Measurements from ENCODE around the gene NPAS3. TPM values are rescaled to one million over a fixed set of nuclear protein-coding genes. Genes with fewer than 3 reads are reported as not detected.

The NPAS3 gene
- total RNA-seq, 1 donor, result 0.86 TPM

- no peak overlapping the region for H3K4me3 ChIP-seq (ENCODE audit: low read depth, low read length)
Measured at GRCh38 chr14:33191855-33192254, 253.2 kb downstream of the NPAS3 start.

GRCh38 chr14:33194551-33194950 is 255.9 kb downstream of the NPAS3 start:
- TF ChIP-seq CTCF (IDR thresholded peaks at IDR 0.05; ENCODE audit: insufficient read depth, low read depth, low read length), result no peak
- no peak overlapping the region for H3K4me3 ChIP-seq (ENCODE audit: low read depth, low read length)
- DNase-seq (ENCODE audit: low read depth), result no peak

More at GRCh38 chr14:33191855-33192254, 253.2 kb downstream of the NPAS3 start:
- DNase-seq (ENCODE audit: low read depth), result no peak
- no peak for TF ChIP-seq CTCF (IDR thresholded peaks at IDR 0.05; ENCODE audit: insufficient read depth, low read depth, low read length)

GRCh38 chr14:33198684-33199083 is 260.0 kb downstream of the NPAS3 start:
- DNase-seq (ENCODE audit: low read depth), result no peak
- no peak for TF ChIP-seq CTCF (IDR thresholded peaks at IDR 0.05; ENCODE audit: insufficient read depth, low read depth, low read length)
- no peak overlapping the region for H3K4me3 ChIP-seq (ENCODE audit: low read depth, low read length)

DNA sequence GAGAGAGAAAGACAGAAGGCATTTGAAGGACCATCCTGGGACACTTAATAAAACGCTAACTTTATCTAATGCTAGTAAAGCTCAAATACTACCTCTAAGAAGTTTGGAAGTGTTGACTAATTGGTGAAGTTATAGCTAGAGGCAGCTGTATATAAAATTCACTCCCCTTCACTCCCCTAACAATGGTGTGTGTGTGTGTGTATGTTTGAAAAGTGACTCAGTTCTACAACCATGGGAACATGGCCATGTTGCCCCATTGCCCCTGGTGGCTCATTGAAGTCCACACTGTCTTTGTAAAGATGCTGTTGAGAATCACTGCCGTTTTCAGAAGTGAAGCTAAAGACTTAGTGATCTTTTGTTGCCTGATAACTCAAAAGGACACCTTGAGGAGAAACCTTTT is 262.4 kb downstream of the NPAS3 start:
- no peak for TF ChIP-seq CTCF (IDR thresholded peaks at IDR 0.05; ENCODE audit: insufficient read depth, low read depth, low read length)
- no peak for DNase-seq (ENCODE audit: low read depth)
- no peak overlapping the region for H3K4me3 ChIP-seq (ENCODE audit: low read depth, low read length)

DNA sequence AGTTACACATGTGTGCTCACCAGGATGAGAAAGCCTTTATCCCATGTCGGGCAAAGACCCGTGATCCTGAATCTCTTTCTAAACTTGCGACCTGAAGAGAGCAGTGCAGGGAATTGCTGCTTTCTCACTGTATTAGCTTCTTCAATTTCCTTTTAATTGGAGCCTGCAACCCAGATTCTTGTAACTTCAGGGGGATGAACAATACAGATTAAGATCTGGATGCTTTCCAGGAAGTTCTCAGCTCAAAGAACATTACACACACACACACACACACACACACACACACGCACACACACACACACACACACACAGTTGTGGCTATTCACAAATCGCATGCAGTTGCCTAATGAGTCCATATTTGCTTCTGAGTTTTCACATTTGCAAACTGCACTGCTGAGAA is 268.3 kb downstream of the NPAS3 start:
- H3K4me3 ChIP-seq (ENCODE audit: low read depth, low read length), result no peak overlapping the region
- no peak for DNase-seq (ENCODE audit: low read depth)
- TF ChIP-seq CTCF (IDR thresholded peaks at IDR 0.05; ENCODE audit: insufficient read depth, low read depth, low read length), result no peak

DNA sequence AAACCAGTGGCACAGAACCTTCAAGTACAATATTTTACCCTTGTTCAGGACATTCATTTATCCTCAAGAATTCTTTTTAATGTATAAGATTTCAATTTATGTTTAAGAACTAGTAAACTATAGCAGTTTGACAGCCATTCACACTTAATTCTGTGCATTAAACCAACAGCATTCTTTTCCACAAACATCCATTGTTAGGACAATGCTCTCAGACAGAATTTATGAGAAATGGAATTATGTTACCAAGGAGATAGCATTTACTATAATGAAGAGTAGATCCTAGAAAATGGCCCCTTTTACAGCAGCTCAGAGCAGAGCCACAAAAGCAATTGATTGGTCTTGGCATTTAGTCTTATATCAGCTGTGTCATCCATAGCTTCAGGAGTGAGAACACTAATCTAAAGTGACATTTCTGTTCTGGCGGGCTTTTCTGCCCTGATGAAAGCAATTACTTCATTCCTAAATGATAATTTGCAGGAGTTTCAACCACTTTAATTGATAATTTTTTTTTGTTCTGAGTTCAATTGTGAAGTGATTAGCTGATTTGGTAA is 268.9 kb downstream of the NPAS3 start:
- H3K4me3 ChIP-seq (ENCODE audit: low read depth, low read length), result no peak overlapping the region
- no peak for DNase-seq (ENCODE audit: low read depth)
- no peak for TF ChIP-seq CTCF (IDR thresholded peaks at IDR 0.05; ENCODE audit: insufficient read depth, low read depth, low read length)

DNA sequence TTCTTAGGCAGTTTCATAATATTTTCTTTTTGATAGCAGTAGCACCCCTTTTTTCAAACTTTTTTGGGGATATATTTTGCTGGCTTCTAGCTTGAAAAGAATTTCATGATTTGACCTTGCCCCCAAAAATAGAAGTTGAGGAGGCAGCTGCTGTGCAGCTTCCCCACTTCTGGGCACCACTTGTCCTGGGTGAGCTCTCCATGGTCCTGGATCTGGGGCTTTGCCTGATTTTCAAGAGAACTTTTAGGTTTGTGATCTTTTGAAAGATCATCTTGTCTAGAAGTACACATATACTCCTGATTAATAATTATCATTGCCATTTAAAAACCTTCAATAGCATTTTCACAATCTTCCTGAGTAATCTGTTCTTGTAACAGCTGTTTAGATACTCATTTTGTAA is 271.6 kb downstream of the NPAS3 start:
- no peak overlapping the region for H3K4me3 ChIP-seq (ENCODE audit: low read depth, low read length)
- peak; percentile 38 for DNase-seq (ENCODE audit: low read depth)
- TF ChIP-seq CTCF (IDR thresholded peaks at IDR 0.05; ENCODE audit: insufficient read depth, low read depth, low read length), result no peak

All from fibroblast of villous mesenchyme (primary cell).